HuH-7 (cell line): ENCODE data around the gene MDP1.
"Not testable (repeated sequence)": the region's sequence is repeated elsewhere in the genome, so short reads cannot be mapped to it uniquely, and the experiment has no call there.

Experiments used
- DNase-seq: peaks from one replicate; pipeline ENCODE4 v3.0.0; 2011; ENCODE audit warnings: low spot score

MDP1 gene

DNA sequence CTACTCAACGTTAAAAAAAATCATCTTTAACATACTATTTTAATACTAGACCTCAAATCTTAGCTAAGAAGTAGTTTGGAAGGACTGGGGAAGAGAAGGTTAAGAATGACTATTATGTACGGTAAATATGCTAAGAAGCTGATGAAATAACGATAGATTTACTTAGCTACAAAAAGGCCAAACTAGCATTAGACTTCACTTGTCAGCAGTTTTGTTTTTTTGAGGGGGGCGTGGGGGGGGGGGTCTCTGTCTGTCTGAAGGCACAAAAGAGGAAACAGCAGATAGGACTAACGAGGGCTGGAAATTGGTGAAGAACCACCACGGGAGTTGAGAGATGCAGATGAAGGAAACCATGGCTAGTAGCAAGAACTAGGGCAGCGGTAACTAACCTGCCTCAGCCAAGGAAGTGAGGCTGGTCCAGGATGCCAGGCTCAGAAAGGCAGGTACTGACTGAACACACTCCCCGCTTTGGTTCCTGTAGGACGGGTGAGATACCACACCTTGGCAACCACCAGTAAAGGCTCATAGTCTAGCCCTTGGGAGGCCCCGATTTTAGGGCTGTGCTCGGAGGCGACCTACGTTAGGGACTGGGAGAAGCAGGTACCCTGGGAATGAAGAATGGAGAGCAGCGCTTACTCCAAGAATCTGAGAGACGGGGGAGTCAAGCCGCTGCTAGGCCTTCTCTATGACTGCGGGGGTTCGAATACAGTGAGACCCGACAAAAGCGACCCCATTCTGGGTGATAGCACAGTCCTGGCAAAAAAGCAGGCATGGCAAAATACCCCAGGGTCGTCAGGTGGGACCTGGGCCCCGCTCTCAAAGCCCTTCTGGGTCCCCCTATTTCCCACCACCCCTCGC is 15.6 kb upstream of the MDP1 start:
- no peak for DNase-seq

DNA sequence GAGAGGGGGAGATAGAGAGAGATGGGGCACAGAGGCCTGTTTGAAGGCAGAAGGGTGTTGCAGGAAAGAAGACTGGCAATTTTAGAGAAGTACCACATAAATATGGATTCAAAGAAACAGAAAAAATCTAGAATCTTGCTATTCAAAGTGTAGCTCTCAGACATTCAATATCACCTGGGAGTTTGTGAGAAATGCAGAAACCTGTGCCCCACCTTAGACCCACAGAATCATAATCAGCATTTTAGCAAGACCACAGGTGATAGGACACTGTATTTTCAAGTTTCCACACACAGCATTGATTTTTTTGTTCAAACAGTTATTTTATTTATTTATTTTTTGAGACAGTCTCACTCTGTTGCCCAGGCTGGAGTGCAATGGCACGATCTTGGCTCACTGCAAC is 13.0 kb upstream of the MDP1 start:
- no peak for DNase-seq

DNA sequence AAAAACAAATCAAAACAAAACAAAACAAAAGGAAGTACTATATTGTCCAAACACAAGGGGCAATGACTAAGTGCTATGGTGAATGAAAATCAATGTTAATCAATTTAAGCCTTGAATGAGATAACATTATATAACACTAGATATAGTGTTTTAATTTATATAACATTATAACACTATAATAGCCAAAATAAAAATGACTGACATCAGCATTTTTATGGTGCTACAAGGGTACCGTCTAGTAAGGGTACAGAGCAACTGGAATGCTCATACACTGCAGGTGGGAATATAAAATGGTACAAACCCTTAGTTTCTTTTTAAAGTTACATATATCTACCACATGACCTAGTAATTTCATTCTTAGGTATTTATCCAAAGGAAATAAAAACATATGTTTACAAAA is 10.6 kb upstream of the MDP1 start:
- DNase-seq: no peak

DNA sequence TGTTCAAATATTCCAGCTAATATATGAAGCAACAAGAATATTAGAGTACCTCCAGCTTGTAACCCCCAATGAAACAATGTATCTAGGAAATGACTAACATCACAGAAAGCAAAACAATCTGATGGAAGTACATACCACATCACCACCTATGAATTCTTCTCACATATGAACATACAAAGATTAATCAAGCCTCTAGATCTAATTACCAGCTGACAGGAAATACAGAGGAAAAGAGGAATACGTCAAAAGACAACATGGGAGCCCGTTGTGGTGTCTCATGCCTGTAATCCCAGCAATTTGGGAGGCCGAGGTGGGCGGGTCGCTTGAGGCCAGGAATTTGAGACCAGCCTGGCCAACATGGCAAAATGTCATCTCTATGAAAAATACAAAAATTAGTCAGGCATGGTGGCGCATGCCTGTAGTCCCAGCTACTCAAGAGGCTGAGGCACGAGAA is 8.8 kb upstream of the MDP1 start:
- no peak for DNase-seq

DNA sequence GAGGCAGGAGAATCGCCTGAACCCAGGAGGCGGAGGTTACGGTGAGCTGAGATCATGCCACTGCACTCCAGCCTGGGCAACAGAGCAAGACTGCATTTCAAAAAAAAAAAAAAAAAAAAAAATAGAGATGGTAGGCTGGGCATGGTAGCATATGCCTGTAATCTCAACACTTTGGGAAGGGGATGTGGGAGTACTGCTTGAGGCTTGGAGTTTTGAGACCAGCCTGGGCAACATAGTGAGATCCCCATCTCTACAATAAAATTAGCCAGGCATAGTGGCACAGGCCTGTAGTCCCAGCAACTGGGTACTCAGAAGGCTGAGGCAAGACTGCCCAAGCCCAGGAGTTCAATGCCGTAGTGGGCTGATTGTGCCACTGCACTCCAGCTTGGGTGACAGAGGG is 7.1 kb upstream of the MDP1 start:
- not testable (repeated sequence) for DNase-seq

DNA sequence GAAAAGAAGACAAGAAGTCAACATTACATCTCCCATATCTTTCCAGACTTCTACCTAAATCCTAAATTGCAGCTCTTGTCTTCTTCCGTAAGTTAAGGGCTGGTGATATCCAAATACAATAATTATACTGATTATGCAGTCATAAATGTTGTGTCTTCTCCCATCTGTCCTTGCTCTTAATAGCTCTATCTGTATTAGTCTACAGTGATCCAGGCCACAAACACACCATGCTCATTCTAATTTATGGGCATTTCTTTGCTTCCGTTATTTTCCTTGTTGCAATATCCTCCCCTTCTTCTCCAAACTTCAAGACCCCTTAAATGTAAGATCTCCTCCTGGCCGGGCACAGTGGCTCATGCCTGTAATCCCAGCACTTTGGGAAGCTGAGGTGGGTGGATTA is 3.7 kb upstream of the MDP1 start:
- no peak for DNase-seq

DNA sequence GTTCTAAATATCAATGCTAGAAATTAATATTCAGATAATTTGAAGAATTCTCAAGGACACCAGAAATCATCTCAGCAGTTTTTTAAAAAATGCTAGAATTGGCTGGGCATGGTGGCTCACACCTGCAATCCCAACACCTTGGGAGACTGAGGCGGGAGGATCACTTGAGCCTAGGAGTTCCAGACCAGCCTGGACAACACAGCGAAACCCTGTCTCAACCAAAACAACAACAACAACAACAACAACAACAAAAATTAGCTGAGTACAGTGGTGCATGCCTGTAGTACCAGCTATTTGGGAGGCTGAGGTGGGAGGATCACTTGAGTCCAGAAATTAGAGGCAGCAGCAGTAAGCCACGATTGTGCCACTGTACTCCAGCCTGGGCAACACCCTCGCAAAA is 3.2 kb upstream of the MDP1 start:
- DNase-seq: no peak

DNA sequence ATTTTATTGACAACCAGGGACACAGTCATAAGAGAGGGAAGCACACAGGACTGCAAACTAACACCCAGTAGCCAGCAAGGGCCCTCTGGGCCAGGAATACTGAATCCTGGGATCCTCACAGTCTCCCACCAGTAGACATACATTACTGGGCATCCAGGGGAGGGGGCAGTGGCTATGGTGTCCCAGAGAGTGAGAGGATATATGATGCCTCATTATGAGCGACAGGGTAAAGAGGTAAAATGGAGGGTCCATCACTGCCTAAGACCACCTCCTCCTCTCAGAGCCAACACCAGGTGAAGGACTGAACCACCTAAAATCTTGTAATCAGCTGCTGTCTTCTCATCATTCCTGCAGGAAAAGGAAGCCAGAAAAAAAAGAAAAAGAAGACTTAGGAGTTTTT is 1.0 kb upstream of the MDP1 start:
- not testable (repeated sequence) for DNase-seq

DNA sequence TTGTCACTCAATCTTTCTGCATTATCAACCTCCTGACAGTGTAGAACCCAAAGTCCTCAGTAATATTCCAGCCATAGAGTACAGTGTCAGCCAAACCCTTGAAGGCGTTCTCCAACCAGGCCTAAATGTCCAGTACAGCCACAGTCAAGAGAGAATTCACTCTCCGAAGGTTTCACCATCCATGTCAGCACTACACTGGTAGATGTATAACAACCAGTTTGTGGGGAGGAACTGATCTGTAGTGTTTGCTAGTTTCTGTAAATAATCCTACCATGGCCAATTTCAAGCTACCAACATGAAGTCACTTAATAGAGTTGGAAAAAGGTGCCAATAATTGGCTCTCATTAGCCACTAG is 456 bp upstream of the MDP1 start:
- DNase-seq: no peak

DNA sequence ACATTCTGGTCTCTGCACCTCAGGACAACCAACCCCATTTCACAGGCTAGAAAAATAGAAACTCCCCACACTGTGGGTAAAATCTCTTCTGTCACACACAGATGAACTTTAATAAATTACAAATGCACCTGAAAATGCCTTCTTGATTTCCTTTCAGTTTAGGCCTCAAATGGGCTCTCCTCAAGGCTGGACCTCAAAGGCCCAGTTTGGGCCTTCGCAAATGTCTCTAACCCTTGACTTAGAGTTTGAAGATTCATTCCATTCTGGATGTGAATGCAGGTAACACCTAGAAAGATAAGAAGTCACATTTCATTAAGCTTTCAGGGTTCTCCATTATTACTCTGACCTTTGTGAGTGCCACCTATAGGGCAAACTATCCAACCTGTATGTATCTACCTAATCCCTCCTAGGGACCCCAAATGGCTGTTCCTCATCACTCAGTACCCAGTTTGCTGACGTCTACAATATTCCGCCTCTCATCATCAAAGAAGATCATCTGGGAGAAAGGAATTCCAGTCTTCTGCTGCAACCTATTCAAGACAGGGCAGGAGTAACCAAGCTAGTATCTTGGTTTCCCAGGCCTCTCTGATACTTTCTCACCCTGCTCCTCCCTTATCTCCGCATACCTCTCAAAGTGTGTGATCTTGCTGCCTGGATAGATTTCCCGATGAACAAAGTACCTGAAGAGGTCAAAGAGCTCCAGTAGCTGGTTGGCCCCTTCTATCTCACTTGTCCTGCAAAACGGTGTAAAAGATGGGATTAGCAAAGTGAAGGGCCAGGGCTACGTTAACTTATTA is 1.8 kb downstream of the MDP1 start:
- no peak for DNase-seq

DNA sequence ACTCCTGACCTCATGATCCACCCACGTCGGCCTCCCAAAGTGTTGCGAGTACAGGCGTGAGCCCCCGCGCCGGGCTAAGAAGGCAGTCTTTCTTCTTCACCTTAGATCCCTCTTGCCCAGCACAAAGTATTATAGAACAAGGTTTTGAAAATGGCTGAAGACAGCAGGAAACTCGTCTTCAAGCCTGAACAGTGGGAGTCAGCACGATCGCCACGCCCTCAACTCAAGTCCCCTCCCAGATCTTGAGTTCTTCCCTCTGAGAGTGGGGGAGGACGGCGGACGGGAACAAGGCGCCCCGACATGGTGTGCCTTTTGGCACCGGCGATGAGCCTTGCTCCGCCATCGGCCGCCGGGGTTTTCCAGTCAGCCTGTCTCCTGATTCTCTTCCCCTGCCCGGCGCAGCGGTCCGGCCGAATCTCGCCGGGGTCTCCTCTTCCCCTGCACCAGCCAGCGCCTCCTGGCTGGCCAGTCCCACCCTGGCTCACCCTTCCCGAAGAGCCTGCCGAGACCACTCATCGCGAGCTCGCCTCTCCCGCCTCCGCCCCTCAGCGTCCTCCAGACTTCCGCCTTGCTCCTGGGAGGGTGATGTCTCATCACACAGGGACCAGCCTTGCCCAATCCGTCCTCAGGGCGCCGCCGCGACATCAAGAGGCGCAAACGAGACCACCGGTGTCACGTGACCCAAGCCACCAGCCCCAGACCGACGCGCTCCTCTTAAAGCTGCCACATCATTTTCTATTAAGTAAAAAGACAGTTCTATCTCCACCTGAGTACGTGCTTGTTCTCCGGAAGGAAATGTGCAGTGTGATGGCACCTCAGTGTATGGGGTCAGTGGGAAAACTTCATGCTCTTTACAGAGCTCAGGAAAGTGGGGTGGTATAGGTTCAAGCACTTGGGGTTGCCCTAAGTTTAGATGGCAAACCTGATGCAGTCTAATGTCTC is 2.7 kb downstream of the MDP1 start, which contains the start of gene CHMP4A:
Gene CHMP4A (minus strand): TSS at position 565 of the 942 bp plus-strand sequence. CDS start 49 bp downstream, at position 516.
- DNase-seq: peak; percentile 95

DNA sequence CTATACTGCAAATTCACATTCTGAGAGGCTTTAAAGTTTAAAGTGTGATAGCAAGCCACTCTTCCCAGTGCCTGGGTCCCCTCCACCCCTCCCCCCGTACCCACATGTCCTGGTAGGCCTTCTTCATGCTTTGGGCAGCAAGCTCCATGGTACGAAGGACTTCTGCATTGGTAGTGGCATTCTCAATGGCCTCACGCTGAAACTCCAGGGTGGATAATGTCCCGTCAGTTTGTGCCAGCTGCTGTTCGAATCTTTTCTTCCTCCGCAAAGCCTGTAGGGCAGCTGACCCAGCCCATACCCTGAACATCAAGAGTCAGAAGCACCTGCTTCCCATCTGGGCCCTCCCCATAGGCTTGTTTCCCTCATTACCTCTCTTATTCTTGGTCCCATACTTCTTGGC is 4.6 kb downstream of the MDP1 start:
- no peak for DNase-seq

DNA sequence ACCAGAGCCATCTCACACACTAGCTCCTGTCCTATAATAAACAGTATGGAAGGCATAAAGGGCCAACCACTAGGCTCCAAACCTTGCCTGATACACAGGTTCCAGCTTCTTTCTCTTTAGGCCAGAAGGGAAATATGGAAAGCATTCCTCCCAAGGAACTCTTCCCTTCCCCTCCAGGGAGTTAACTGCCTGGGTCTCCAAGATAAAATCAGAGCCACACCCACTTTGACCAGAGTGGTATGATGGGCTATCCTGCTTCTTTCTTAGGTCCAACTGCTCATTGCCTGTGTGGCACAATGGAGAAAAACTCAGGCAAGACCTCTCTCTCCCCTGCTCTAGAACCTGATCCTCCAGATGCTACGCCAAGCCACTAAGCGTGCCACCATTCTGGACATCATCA is 8.2 kb downstream of the MDP1 start:
- DNase-seq: no peak

DNA sequence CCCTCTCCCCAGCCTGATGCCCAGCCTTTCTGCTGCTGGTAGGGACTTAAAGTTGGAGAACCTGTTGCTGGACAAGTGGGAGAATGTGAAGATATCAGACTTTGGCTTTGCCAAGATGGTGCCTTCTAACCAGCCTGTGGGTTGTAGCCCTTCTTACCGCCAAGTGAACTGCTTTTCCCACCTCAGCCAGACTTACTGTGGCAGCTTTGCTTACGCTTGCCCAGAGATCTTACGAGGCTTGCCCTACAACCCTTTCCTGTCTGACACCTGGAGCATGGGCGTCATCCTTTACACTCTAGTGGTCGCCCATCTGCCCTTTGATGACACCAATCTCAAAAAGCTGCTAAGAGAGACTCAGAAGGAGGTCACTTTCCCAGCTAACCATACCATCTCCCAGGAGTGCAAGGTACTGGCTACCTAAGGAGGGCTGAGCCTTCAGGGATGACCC is 8.7 kb downstream of the MDP1 start:
- no peak for DNase-seq

DNA sequence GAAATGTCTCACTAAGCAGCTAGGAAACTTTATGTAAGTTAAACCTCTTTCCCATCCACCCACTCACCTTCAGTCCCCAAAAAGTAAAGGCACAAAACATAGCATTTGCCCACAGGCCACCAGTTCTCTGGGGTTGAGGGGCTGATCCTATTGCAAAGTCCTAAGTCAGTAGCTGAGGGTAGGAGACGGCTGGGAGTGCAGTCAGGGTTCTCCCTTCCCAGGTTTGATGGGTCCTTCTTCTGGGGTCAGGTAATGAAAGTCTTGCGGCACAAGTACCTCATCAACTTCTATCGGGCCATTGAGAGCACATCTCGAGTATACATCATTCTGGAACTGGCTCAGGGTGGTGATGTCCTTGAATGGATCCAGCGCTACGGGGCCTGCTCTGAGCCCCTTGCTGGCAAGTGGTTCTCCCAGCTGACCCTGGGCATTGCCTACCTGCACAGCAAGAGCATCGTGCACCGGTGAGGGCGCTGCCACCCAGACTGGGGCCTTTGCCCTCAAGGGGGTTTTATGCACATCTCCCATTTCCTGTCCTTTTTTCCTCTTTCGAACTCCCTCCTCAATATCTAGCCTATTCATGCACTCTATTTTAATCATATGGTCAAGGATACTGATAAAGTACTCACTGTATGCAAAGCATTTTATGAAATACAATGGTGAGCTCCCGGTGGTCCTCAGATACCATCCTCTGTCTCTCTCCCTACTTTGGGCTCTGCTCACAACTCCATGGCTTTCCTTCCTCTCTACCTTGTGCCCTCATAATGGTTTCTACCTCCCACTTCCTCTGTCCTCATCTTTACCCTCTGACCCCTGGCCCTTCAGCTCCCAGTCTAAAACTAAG is 9.4 kb downstream of the MDP1 start:
- no peak for DNase-seq

DNA sequence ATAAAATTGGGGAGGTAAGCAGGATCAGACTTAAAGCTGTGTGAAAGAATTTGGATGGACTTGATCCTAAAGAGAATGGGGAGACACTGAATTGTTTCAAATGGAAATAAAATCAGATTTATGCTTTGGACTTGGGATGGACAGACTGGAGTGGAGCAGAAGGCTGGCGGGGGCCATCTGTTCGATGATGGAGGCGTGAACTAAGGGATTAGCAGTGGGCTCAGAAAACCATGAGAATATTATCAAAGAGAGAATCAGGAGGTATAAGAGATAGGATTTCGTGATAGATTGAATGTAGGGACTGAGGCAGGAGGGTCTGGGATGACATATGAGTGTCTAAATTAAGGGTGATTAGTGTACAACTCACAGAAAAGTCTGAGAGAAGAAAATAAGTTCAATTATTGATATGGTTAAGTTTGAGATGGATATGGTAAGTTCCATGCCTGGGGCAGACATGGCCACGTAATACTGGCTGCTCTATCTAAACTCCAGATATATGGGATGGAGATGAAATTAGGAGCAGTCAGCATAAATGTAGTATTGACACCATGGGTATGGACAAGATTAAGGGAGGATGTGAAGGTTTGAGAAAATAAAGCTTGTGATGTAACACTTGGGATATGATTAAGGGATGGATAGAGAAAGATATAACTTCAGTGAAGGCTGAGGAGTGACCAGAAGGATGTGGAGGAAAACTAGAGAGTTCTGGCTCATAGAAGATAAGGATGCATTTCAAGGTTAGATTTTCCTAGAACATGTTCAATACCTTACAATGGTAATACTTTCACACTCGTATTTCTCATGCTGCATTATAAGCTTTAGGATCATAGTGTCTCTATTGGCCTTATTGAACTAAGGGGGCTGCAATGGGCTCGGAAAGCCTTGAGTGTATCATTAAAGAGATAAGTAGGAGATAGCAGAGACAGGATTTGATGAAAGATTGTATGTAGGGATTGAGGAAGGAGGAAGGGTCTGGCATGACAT is 11.4 kb downstream of the MDP1 start:
- DNase-seq: no peak

DNA sequence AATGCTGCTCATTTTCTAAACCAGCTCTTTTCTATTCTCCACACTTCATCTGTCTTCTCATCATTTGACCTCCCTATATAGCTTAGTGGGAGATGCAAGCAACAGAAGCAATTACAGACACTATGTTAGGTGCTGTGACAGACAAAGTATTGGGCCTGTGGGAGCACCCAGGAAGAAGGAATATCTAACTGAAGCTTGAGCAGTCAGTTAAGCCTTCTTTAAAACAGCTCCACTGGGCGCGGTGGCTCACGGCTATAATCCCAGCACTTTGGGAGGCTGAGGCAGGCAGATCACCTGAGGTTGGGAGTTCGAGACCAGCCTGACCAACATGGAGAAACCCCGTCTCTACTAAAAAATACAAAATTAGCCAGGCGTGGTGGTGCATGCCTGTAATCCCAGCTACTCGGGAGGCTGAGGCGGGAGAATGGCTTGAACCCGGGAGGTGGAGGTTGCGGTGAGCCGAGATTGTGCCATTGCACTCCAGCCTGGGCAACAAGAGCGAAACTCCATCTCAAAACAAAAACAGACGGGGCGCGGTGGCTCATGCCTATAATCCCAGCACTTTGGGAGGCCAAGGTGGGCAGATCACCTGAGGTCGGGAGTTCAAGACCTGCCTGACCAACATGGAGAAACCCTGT is 12.5 kb downstream of the MDP1 start:
- not testable (repeated sequence) for DNase-seq

DNA sequence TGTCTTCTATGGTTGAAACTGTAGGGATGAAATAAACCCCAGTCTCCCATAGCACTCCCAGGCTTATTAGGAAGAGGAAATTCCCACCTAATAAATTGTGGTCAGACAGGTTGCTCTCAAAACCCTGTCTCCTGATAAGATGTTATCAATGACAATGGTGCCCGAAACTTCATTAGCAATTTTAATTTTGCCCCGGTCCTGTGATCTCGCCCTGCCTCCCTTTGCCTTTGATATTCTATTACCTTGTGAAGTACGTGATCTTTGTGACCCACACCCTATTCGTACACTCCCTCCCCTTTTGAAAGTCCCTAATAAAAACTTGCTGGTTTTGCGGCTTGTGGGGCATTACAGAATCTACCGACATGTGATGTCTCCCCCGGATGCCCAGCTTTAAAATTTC is 13.3 kb downstream of the MDP1 start:
- DNase-seq: not testable (repeated sequence)

DNA sequence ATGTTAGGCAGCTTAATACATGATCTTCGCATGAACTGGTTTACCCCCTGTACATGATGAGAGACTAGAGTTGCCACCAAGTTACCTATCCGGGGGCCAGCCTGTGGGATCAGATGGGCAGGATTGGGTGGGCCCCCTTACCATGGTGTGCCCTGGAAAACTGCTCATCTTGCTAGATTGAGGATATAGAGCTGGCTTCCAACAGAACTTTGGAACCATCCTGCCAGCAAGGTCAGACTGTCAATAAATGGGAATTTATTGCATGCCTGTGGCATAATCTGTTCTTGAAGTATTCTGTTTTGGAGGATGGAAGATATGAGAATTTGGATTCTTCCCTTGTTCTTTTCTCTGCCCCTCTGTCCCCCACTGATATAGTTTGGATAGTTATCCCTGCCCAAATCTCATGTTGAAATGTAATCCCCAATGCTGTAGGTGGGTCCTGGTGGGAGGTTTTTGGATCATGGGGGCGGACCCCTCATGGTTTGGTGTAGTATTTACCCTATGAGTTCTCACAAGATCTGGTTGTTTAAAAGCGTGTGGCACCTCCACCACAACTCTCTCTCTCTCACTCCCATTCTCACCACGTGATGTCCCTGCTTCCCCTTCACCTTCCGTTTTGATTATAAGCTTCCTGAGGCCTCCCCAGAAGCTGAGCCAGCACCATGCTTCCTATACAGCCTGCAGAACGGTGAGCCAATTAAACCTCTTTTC is 16.9 kb downstream of the MDP1 start:
- no peak for DNase-seq
